Gastrocnemius medialis (tissue), 4 donors: ENCODE measurements around the gene PCMT1.

Experiments
- POLR2A ChIP-seq, 2 donors: fragments of 450-650 bp; IDR thresholded peaks; one replicate each; pipeline ENCODE4 v1.6.1; 2017; ENCODE audit warnings: antibody characterized with exemption in 2 of 2, mild to moderate bottlenecking in 2 of 2, moderate library complexity in 2 of 2
- TF ChIP-seq, protein P1 (sequence below), 5 experiments: fragments of 450-650 bp in 3 of 5; fragments of 200-600 bp in 2 of 5; sonication (generic) in 2 of 5; IDR thresholded peaks in 4 of 5; conservative IDR thresholded peaks in 1 of 5; 1 replicate in 4 of 5; 2 replicates in 1 of 5; pipeline ENCODE4 v1.5.1; 2016 to 2019; ENCODE audit warnings: antibody characterized with exemption in 5 of 5, mild to moderate bottlenecking in 3 of 5, moderate library complexity in 3 of 5

DNA sequence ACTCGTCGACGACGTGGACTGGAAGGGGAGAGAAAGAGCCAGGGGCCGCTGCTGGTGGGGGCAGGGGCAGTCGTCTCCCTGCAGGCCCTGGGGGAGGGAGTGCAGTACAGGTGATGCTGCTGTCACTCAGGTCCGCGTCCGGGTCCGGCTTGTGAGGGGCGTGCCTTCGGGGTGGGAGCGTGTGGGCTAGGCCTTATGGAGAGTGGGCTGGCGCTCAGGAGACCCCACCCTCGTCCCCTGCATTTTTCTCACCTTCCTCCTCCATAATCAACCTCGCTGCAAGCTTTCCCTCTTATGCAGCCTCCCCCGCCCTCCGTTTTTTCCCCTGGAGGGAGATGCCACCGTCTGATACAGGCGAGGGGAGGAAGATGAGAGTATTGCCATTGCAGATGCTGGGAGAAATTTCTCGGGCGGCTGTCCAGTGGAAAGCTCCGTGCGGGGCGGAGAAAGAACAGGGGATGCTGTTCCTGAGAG is 632 bp downstream of the PCMT1 start:
- TF ChIP-seq, protein P1, sequence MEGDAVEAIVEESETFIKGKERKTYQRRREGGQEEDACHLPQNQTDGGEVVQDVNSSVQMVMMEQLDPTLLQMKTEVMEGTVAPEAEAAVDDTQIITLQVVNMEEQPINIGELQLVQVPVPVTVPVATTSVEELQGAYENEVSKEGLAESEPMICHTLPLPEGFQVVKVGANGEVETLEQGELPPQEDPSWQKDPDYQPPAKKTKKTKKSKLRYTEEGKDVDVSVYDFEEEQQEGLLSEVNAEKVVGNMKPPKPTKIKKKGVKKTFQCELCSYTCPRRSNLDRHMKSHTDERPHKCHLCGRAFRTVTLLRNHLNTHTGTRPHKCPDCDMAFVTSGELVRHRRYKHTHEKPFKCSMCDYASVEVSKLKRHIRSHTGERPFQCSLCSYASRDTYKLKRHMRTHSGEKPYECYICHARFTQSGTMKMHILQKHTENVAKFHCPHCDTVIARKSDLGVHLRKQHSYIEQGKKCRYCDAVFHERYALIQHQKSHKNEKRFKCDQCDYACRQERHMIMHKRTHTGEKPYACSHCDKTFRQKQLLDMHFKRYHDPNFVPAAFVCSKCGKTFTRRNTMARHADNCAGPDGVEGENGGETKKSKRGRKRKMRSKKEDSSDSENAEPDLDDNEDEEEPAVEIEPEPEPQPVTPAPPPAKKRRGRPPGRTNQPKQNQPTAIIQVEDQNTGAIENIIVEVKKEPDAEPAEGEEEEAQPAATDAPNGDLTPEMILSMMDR (IDR thresholded peaks at IDR 0.05 in 4 of 5, conservative IDR thresholded peaks at IDR 0.05 in 1 of 5), result no peak
- TF ChIP-seq POLR2A (IDR thresholded peaks at IDR 0.05), result no peak
